Stimulated activated CD4-positive, alpha-beta T cell treated with anti-CD3 and anti-CD28 coated beads, Interleukin-1b, Interleukin-23, amount 100 ng/mL, for 48 hours (primary cell): ENCODE results near the gene FBXL12.
A peak's percentile ranks its signal among the peaks of the same experiment; 100 is the strongest.
"Not testable (repeated sequence)": the region's sequence is repeated elsewhere in the genome, so short reads cannot be mapped to it uniquely, and the experiment has no call there.

ENCODE experiments used
- DNase-seq: peaks from one replicate; pipeline ENCODE4 v3.0.0-alpha.2; 2020

Gene FBXL12

GRCh38 chr19:9818734-9819595 lies at the start of gene FBXL12:
TSS of gene FBXL12 (minus strand) at chr19:9819079. CDS start at chr19:9818813, 266 bp downstream.
- peak; percentile 100 for DNase-seq

DNA sequence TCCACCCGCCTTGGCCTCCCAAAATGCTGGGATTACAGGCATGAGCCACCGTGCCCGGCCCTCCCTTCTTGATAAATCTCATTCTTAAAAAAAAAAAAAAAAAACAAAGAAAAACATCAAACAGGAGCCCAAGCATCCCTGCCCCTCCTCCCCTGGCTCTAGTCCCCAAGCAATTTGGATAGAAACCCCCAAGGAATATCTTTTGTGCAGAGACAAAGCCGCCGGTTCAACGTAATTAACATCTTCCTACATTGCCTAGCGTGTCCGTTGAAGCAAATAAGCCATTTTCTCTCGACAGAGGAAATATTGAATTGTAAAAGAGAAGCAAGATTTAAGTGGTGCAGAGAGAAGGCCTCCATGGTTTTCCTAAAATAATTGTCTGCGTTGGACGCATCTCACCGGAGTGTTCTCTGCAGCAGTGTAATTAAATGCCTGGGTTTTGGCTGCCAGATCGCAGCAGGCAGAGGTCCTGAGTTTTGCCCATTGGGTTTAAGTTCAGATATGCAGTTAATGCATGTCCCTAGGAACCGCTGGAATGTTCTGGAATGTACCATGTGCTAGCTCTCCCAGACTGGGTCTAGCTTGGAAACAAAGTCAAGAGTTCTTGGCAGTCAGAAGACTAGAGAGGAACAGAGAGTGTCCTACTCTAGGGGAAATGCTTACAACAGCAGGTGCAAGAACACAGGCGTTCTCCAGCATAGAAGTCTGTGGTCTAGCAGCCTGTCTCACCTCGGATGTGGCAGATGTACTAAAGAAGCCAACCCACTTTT lies 47.0 kb upstream of the FBXL12 start:
- DNase-seq, result no peak

DNA sequence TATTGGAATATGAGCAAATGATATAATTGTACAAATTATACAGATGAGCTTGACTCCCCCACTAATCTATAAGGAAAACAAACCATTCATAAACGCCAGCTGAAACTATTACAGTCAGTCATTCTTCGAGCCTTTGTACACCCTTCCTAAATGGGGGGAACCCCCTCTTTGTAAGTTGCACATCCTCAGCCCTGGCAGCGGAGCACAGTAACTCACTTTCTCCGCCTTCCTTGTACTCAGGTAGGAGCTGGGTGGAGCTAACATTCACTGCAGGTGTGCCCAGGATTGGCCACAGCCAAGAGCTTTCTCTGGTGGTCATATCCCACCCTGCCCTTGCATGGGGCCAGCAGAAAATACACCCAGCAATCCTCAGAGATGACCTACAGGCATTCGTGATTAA lies 44.9 kb upstream of the FBXL12 start:
- DNase-seq, result peak; percentile 27

- DNase-seq, result no peak
These were observed 44.1 kb upstream of the FBXL12 start for GRCh38 chr19:9862938-9863337.

GRCh38 chr19:9861503-9861902 lies 42.6 kb upstream of the FBXL12 start:
- DNase-seq, result no peak

DNA sequence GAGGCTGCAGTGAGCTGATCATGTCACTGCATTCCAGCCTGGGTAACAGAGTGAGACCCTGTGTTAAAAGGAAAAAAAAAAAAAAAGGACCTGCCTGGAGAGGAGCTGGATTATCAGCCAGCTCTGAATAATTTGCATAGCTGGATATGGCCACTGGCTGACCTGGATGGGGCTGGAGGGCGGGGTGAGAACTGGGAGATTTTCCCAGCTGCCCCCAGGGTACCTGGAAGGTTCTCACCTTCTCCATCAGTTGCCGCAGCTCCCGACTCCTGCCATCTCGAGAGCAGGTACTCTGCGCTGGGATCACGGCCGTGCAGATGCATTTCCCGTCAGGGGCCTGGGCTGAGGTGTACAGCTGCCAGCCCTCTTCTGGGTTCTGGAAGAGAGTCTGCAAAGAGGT lies 41.5 kb upstream of the FBXL12 start:
- no peak for DNase-seq

DNA sequence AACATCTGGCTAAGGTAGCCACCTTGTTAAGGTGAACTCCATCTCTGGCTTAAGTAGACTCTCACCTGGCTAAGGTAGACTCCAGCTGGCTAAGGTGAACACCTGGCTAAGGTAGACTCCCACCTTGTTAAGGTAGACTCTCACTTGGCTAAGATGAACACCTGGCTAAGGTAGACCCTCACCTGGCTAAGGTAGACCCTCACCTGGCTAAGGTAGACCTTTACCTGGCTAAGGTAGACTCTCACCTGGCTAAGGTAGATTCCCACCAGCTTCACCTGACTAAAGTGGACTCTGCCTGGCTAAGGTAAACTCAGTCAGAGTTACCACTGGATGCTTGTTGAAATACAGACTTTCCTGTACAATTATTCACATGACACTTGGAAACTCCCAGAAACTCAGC lies 39.9 kb upstream of the FBXL12 start:
- no peak for DNase-seq

DNA sequence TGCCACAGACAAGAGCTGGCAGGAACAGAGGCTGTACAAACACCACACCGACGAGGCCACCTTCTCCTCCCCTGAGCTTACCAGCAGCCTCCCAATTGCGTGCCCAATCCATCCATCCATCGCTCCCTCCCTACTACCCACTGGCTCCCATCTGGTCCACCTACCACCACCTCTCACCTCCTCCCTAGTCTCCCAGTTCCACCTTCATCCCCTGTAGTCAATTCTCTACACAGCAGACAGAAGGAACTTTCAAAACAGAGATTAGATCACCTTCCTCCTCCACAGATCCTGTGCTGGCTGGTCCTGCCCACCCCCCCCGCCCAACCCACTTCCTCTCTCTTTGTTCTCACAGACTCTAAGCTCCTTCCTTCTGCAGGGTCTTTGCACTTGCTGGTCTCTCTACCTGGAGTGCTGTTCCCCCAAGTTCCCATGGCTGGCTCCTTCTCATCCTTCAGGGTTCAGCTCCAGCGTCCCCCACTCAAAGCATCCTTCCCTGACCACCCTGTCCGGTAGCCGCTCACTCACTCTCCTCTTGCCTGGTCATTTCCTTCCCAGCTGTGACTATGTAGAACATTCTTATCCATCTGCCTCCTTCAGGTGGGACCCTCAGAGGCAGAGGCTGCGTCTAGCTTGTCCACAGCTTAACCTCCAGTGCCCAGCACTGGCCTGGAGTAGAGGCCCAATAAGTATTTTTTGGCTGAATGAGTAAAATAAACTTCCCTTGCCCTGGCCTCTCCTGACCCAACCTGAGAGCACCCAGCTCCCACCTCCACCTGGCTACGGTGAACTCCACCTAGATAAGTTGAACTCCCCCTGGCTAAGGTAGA lies 39.3 kb upstream of the FBXL12 start:
- no peak for DNase-seq

- DNase-seq, result no peak
These were observed 38.3 kb upstream of the FBXL12 start for GRCh38 chr19:9857076-9857721.

DNA sequence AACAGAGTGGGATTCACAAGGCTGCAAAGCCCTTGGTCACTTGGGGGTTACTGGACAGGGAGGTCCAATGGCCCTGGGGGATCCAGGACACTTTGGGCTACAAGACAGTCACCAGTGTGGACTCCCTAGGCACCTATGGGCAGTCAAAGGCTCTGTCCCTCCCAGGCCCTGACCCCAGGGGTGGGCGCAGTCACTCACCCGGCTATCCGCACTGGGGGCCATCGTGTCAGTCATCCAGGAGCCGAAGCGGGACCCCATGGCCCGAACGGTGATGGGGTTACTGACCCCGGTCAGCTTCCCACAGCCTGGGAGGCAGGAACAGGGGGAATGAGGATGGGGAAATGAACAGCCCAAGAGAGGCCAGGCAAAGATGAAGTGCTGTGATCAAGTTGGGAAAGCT lies 37.7 kb upstream of the FBXL12 start:
- no peak for DNase-seq

DNA sequence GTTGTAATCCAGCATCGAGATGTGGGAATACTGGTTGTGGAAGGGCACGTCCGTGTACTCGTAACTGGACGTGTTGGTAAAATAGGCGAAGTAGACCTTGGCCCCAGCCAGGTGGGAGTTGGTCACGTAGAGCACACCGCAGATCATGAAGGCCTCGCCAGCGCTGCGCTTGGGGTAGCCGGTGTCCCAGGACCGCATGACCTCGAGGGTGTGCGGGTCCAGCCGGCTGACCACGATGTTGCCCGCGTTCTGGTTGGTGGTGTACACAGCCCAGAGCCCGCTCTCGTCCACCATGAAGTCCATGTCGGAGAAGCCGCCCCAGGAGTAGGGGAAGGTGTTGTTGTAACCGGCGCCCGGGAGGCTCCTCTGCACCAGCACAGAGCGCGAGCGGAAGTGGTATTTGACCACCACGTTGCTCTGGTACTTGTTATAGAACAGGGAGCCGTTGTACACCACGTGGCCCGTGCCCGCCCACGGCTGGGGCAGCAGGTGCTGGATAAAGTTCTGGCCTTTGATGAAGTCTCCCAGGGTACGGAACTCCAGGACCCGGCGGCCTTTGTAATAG lies 35.5 kb upstream of the FBXL12 start:
- no peak for DNase-seq

DNA sequence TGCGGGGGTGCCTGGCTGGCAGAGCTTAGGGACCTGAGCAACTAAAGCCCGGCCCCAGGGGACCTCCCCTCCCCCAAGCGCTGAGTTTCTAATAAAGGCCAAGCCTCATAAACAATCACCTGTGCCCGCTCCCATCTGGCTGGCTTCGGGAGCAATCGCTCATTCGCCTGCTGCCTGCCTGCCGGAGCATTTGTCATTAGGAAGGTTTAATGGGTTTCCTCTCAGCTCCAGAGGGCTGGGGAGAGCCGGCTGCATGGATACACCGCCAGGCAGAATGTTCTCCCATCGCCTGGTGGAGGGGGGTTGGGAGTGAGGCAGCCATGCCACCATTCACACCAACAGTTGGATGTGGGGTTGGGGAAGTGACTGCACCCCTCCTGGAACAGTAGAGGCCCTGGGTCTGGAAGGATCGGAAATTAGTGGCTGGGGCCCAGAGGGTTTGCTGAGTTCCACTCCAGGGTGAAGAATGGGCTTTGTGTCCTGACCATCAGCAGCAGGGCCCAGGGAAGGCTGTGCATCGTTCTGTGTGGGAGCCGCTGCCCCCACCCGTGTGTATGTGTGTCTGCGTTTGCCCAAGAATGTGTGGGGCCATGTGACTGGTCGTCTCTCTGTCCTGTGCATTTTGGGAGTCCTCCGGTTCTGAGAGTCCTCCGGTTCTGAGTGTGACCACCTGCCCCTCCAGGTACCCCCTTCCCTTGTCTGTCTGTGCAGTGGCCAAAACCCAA lies 31.5 kb upstream of the FBXL12 start:
- no peak for DNase-seq

DNA sequence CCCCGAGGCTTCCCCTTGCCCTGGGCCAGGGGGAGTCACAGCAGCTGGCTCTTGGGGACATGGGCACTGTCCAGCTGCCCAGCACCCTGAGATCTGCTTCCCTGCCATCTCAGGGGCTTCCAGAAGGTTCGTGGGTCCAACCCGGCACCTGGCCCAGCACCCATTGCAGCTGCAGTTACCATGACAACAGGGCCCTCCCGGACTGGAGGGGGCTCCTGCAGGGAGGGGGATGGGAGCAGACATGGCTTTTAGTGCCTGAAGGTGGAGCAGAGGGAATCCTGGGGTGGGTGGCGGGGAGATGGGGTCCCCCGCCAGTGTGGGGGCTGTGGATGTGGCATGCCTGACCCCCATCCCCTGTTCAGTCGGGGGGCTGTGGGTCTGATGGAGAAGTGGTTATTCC lies 30.9 kb upstream of the FBXL12 start:
- no peak for DNase-seq

DNA sequence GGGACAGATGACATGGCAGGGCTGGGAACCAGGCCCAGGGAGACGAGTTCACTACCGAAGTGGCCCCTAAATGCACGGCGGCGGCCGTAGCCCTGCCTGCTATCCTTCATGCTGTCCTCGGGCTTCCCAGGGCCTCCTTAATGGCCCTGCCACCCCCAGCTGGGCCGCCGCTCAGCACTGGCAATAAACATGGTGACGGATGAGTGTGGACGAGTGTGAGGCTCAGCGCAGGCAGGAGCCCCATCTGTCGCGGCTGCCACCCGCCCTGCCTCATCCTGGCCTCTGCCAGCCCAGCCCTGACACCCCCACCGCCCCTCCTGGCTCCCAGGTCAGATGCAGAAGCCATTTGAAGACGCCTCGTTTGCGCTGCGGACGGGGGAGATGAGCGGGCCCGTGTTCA lies 29.9 kb upstream of the FBXL12 start:
- DNase-seq, result no peak

DNA sequence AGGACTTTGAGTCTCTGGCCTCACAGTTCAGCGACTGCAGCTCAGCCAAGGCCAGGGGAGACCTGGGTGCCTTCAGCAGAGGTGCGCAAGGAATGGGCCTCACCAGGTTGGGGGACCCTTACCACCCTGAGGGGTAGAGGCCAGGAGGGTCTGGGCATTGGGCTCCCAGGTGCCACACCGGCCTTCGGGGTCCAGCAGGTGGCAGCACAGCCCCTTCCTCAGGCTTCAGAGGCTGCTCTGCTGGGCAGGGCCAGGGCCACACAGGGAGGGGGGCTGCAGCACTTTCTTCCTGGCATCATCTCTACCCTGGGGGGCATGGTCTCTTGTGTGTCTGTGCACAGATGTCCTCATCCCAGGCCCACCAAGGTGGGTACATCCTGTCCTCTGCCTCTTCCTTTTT lies 29.2 kb upstream of the FBXL12 start:
- DNase-seq, result no peak

DNA sequence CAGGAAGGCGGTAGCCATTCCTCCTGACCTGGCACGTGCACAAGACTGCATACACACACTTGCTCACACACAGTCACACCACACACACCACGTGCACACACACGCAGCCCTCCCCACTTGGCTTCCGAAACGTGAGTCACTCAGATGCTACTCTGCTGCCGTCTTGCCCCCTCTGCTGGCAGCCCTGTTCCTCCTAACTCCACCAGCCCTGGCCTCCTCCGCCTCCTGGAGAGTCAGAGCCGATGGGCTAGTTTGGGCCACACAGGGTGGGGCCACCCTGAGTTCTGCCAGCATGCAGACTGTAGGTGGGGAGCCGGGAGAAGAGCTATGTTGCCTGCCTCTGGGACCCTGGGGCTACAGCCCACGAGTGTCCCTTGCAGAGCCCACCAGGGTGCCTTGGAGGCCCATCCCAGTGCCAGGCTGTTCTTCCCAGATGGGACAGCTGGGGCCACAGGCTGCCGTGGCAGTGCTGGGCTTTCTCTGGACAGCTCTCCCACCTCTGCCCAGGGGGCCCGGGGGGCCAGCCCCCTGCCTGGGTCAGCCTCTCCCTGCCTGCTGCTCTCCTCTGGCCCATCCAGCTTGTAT lies 28.3 kb upstream of the FBXL12 start:
- peak; percentile 67 for DNase-seq

GRCh38 chr19:9843626-9844273 lies 24.9 kb upstream of the FBXL12 start:
- not testable (repeated sequence) for DNase-seq

DNA sequence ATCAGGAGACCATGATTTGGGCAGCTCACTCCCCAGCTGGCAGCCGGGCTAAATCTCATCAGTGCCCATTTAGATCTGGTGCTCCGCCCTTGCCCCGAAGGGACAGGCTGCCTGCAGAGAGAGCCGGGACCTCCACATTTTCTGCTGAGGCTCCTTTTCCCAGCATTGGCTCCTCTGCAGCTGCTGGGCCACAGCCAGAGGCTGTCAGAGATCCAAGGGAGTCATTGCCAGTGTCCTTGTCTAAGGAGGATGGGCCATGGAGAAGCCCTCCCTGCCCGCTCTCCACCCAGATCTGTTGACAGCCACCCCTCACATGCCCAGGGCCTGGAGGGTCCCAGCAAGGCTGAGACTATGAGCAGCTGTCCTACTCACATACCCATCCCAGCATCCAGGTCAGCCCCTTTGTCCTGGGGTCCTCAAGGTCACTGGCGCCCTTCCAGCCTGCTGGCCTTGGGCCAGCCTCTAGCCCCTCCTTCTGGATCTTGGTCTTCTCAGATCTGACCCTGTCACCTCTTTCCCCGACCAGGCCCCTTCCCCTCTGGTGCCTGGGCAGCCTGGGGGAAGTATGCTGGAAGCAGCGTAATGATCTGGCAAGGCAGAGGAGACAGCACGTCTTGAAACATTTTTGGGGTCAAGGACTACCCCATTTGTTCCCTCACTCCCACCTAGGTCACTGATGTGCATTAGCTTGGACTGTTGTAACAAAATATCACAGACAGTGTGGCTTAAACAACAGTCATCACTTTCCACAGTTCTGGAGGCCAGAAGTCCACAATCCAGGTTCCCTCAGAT lies 24.2 kb upstream of the FBXL12 start:
- DNase-seq, result no peak

DNA sequence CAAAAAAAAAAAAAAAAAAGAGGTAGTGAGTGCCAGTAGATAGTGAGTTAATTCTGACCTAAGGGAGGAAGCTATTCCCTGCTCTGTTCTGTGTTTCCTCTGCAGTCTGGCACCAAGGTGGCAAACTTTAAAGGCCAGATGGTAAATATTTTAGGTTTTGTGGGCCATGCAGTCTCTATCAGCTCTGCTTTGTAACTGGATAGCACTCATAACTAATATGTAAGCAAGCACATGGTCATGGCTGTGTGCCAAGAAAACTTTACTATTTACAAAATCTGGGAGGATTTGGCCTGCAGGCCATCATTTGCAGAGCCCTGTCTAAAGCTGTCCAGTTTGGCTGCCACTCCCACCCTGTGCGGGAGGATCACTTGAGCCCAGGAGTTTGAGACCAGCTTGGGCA lies 20.5 kb upstream of the FBXL12 start:
- no peak for DNase-seq

DNA sequence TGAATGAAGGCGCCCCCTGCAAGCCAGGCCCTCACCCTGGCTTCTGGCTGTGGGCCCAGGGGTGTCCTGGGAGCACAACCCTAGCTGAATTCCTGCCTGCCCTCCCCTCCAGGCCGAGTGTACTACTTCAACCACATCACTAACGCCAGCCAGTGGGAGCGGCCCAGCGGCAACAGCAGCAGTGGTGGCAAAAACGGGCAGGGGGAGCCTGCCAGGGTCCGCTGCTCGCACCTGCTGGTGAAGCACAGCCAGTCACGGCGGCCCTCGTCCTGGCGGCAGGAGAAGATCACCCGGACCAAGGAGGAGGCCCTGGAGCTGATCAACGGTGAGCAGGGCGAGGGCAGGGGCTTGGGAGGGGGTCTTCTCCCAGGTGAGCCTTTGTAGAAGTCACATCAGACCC lies 19.4 kb upstream of the FBXL12 start:
- DNase-seq, result no peak
